WI38 (cell line): ENCODE results near the gene FMNL2.

Experiments
- H3K4me3 ChIP-seq: 2 replicates; pipeline ENCODE4 v1.5.1; 2011; ENCODE audit warnings: low read depth, mild to moderate bottlenecking, control low read depth, low read length
- TF ChIP-seq, protein P1 (sequence below): IDR thresholded peaks from 2 replicates; pipeline ENCODE4 v1.5.1; 2012; ENCODE audit warnings: low read depth, mild to moderate bottlenecking, control low read depth, low read length

Gene FMNL2

DNA sequence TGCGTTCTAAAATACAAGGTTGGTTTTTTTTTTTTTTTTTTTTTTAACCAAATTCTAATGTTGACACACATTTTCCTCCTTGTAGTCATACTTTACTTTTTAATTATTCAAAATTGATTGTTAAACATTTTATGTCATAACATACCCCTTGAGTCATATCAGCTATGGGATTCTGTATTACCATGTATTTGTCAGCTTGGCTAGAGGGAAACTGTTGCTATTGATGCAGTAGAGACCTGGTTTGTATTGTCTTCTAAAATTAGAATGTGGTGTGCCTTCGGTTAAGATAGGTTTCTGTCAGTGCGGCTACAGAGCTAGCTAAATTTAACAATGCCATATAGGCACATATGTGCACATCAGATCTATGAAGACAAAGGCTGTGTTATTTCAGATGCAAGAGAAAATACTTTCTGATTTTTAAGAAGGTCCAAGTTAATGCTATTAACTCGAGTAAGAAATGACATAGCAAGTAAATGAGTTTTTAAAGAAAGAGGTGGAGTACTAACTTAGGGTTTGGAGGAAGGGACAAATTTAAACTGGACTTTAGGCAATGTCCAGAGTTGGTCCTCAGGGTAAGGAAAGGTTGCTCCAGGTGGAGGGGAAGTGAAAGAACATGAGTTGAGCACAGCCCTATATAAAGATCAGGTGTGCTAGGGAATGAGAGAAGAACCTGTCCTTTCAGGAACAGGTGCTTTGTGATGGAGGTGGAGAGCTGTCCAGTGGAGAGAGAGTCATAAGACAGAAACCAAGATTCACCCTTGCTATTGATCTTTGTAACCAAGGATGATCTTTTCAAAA lies 230.0 kb downstream of the FMNL2 start:
- H3K4me3 ChIP-seq: no peak overlapping the region
- TF ChIP-seq, protein P1, sequence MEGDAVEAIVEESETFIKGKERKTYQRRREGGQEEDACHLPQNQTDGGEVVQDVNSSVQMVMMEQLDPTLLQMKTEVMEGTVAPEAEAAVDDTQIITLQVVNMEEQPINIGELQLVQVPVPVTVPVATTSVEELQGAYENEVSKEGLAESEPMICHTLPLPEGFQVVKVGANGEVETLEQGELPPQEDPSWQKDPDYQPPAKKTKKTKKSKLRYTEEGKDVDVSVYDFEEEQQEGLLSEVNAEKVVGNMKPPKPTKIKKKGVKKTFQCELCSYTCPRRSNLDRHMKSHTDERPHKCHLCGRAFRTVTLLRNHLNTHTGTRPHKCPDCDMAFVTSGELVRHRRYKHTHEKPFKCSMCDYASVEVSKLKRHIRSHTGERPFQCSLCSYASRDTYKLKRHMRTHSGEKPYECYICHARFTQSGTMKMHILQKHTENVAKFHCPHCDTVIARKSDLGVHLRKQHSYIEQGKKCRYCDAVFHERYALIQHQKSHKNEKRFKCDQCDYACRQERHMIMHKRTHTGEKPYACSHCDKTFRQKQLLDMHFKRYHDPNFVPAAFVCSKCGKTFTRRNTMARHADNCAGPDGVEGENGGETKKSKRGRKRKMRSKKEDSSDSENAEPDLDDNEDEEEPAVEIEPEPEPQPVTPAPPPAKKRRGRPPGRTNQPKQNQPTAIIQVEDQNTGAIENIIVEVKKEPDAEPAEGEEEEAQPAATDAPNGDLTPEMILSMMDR: no peak

DNA sequence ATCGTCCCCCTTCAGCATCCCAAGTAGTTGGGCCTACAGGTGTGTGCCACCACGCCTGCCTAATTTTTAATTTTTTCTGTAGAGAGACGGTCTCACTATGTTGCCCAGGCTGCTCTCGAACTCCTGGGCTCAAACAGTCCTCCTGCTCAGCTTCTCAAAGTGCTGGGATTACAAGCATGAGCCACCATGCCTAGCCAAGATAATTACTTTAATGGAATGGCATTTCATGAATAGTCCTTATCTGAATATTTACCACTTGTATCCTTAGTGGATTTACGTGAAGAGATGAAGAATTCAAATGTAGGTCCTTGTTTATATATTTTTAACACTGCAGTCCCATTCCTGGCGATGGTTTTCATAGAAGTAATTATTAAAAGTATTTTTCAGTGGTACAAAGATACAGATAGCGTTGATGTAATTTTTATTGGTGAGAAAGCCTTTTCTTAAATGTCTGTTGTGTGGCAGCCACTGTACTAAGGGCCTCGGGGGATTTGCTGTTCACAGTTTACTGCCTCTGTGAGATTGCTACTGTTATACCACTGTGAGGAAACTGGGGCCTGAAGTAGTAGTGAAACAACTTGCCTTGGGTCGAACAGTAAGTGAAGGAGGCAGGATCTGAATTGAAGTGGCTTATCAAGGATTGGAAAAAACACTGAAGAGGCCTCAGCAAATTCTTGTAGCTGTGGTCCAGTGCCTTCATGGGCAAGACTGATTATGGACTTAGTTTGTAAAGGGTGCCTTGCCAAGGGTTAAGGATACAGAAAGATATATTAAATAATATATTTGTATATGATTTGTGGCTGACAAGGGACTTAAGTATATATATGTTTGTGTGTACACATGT lies 231.1 kb downstream of the FMNL2 start:
- TF ChIP-seq, protein P1: no peak
- H3K4me3 ChIP-seq: no peak overlapping the region

DNA sequence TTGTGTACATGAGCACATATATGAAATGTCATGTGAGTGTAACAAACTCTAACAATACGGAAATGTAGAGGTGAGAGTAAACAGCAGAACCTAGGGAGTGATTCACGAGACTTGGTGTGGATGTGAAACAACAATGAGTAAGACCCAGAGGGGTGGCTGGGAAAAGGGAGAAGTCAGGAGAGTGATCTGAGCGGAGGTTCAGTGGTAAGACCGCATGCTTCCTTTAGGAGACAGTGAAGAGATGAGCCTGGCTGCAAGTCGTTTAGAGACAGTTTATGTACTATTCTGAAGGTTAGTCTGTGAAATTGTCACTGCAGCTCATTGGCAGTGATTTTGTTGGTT lies 231.7 kb downstream of the FMNL2 start:
- H3K4me3 ChIP-seq: no peak overlapping the region
- TF ChIP-seq, protein P1: no peak

DNA sequence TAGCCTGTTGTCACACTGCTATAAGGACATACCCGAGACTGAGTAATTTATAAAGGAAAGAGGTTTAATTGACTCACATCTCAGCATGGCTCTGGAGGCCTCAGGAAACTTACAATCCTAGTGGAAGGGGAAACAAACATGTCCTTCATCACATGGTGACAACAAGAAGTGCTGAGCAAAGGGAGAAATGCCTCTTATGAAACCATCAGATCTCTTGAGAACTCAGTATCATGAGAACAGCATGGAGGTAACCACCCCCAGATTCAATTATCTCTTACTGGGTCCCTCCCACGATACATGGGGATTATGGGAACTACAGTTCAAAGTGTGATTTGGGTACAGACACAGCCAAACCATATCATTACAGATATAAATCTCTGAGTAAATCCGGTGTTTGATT lies 233.6 kb downstream of the FMNL2 start:
- no peak overlapping the region for H3K4me3 ChIP-seq
- TF ChIP-seq, protein P1: no peak

DNA sequence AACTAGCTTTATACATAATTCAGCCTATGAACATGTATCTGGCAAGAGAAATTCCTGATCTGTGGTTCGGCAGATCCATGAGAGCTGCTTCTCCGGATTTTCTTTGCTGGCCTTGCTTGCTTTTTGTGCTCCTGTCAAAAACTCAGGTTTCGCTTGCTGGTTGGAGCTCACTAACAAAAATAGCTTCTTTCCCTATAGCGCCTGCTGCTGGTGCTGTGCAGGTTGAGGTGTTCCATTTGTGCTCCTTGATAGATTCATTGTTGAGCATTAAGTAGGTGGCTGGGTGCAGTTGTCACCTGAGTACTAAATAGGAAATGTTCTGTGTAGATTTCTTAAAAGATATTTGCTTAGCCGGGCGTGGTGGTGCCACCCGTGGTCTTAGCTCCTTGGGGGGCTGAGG lies 234.2 kb downstream of the FMNL2 start:
- no peak overlapping the region for H3K4me3 ChIP-seq
- TF ChIP-seq, protein P1: no peak

DNA sequence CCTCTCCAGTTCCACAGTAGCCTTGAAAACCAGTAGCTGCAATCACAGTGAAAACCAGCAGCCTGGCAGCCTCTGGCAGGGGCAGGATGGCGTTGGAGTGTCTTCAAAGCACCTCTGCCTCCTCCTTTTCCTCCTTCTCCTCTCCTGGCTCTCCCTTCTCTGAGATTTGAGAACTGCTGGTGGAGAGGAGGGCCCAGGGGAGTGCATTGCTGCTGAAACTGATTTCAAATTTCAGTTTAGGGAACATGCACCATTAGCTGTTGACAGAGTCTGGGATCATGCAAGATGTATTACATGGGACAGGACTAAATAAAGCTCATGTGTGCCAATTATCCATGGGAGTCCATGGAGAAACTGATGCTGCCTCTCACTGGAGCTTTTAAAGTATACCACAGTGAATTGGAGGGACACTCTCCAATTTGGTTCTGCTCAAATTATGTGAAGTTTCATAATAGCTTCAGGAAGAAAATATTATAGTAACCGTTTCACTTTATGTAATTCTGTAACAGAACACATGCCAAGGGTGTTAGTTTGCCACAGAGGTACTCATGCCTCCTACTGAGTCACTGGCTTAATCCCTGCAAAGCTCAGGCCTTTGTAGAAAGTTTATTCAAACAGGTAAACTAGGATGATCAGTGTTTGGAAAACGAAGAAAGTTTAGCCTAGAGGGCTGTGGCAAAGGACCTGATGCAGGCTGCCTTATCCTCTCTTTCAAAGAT lies 236.2 kb downstream of the FMNL2 start:
- no peak overlapping the region for H3K4me3 ChIP-seq
- TF ChIP-seq, protein P1: no peak

DNA sequence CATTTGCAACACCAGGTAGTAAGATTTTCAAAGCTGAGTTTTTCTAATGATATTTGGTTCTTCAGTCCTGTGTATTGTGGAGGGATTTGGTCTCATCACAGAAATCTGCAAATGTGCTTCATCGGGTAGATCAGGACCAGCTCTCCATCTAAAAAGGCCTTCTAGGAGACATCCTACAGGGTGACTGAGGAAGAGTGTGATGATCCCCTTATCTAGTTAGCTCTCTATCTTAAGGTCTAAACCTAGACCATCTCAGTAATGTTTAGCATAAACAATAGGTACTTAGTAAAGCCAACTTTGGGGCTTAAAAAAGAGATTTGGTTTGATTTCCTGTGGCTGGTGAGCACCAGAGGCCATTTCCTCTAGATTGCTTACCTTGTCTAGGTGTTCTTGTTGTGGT lies 237.1 kb downstream of the FMNL2 start:
- H3K4me3 ChIP-seq: no peak overlapping the region
- TF ChIP-seq, protein P1: no peak
